Measurements from ENCODE around the gene MKX. TPM values are rescaled to one million over a fixed set of nuclear protein-coding genes. Genes with fewer than 3 reads are reported as not detected.
"Not testable (repeated sequence)": the region's sequence is repeated elsewhere in the genome, so short reads cannot be mapped to it uniquely, and the experiment has no call there.

The MKX gene
- total RNA-seq, 5 donors from 2014 or later (not counting 1 experiment from before 2014, with no cell fraction given), result 0.16 TPM; not detected in 4

DNA sequence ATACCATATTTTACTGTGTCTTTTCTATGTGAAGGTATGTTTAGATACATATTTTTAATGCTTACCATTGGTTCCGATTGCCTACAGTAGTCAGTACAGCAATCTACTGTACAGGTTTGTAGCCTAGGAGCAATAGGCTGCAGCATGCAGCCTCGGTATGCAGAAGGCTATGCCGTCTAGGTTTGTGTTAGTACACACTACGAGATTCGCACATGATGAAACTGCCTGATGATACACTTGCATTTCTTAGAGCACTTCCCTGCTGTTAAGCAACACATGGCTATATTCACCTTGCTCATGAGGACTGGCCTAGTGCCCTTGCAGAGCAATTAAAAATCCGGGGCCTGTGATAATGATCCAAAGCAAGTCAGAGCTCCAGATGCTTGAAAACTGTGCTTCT, 62.4 kb downstream of the MKX start:
- H3K4me3 ChIP-seq (ENCODE audit: control insufficient read depth in 1 of 2, extremely low read depth in 1 of 2, low read length in 1 of 2), result no peak overlapping the region
- H3K4me3 Mint-ChIP-seq, result no peak overlapping the region

DNA sequence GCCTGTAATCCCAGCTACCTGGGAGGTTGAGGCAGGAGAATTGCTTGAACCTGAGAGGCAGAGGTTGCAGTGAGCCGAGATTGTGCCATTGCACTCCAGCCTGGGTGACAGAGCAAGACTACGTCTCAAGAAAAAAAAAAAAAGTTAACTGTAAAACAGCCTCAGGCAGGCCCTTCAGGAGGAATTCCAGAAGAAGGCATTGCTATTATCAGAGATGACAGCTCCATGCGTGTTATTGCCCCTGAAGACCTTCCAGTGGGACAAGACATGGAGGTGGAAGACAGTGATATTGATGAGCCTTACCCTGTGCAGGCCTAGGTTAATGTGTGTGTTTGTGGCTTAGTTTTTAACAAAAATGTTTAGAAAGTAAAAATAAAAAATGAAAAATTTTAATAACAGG, 63.8 kb downstream of the MKX start:
- H3K9me3 ChIP-seq; H3K4me1 Mint-ChIP-seq; H3K4me3 Mint-ChIP-seq; CTCF ChIA-PET; H3K36me3 ChIP-seq (ENCODE audit: control insufficient read depth in 2 of 2, extremely low read depth in 1 of 2, insufficient read depth in 1 of 2, low read length in 1 of 2); H3K27me3 ChIP-seq (replicated peaks in 1 of 2; ENCODE audit: control insufficient read depth in 2 of 2, extremely low read depth in 1 of 2, insufficient read depth in 2 of 2, low read length in 1 of 2); H3K4me3 ChIP-seq (ENCODE audit: control insufficient read depth in 1 of 2, extremely low read depth in 1 of 2, low read length in 1 of 2); ATAC-seq (replicated peaks in 1 of 4); H3K27ac ChIP-seq (ENCODE audit: low read length); H3K27ac Mint-ChIP-seq; H3K4me1 ChIP-seq (ENCODE audit: control insufficient read depth in 1 of 2, extremely low read depth in 1 of 2, insufficient read depth in 2 of 2, low read length in 2 of 2); DNase-seq; H3K9me3 Mint-ChIP-seq; H3K36me3 Mint-ChIP-seq: not testable (repeated sequence)
- H3K27me3 Mint-ChIP-seq, result peaks cover 7 to 20% of the 10 kb centered on the region in 2 donors
- 100% methylated on average over 1 of the region's 3 CpGs for WGBS (ENCODE audit: insufficient coverage)
- POLR2A ChIA-PET, result interaction anchor here in 1 of 2 donors (0.7 kb wide), 1 partner anchor 23 kb away, joined by 3 read pairs; no protein-coding TSS in a partner anchor

More for the DNA sequence above, 62.4 kb downstream of the MKX start:
- Histone ChIP-seq H3K36me3 (ENCODE audit: control insufficient read depth in 2 of 2, extremely low read depth in 1 of 2, insufficient read depth in 1 of 2, low read length in 1 of 2) (no peaks in the 10 kb centered on the region), H3K4me1 (ENCODE audit: control insufficient read depth in 1 of 2, extremely low read depth in 1 of 2, insufficient read depth in 2 of 2, low read length in 2 of 2) (no peaks in the 10 kb centered on the region), H3K27me3 (replicated peaks in 1 of 2; ENCODE audit: control insufficient read depth in 2 of 2, extremely low read depth in 1 of 2, insufficient read depth in 2 of 2, low read length in 1 of 2) (peaks cover 0 to 3% of the 10 kb centered on the region in 2 experiments), H3K9me3 (no peaks in the 10 kb centered on the region), H3K27ac (ENCODE audit: low read length) (no peak overlapping the region)
- WGBS (ENCODE audit: insufficient coverage), result 89% methylated on average over 6 of the region's 6 CpGs
- Mint-ChIP-seq H3K9me3 (no peaks in the 10 kb centered on the region), H3K36me3 (no peaks in the 10 kb centered on the region), H3K27me3 (peaks cover 14 to 29% of the 10 kb centered on the region in 2 donors), H3K4me1 (no peaks in the 10 kb centered on the region), H3K27ac (no peak overlapping the region)
- CTCF ChIA-PET, result no interaction called here
- ATAC-seq (replicated peaks in 1 of 4) (no peak), DNase-seq (no peak)
- POLR2A ChIA-PET, result no interaction called here

GRCh38 chr10:27680691-27681605, 64.7 kb downstream of the MKX start:
- ATAC-seq (replicated peaks in 1 of 4) (no peak), DNase-seq (no peak)
- H3K36me3 Mint-ChIP-seq, result no peaks in the 10 kb centered on the region
- CTCF ChIA-PET, result interaction anchor here in 1 of 2 donors (0.6 kb wide), 1 partner anchor 18 kb away, joined by 4 read pairs; no protein-coding TSS in a partner anchor
- H3K27me3 Mint-ChIP-seq, result peaks cover 5 to 17% of the 10 kb centered on the region in 2 donors
- H3K9me3 Mint-ChIP-seq, result no peaks in the 10 kb centered on the region
- H3K4me1 ChIP-seq (ENCODE audit: control insufficient read depth in 1 of 2, extremely low read depth in 1 of 2, insufficient read depth in 2 of 2, low read length in 2 of 2), result no peaks in the 10 kb centered on the region
- no peak overlapping the region for H3K4me3 Mint-ChIP-seq
- 93% methylated on average over 2 of the region's 14 CpGs for WGBS (ENCODE audit: insufficient coverage)
- POLR2A ChIA-PET, result interaction anchor here in 1 of 2 donors (0.7 kb wide), 1 partner anchor 24 kb away, joined by 3 read pairs; no protein-coding TSS in a partner anchor
- no peak overlapping the region for H3K4me3 ChIP-seq (ENCODE audit: control insufficient read depth in 1 of 2, extremely low read depth in 1 of 2, low read length in 1 of 2)
- H3K27ac ChIP-seq (ENCODE audit: low read length), result no peak overlapping the region
- no peaks in the 10 kb centered on the region for H3K9me3 ChIP-seq
- no peaks in the 10 kb centered on the region for H3K4me1 Mint-ChIP-seq
- H3K36me3 ChIP-seq (ENCODE audit: control insufficient read depth in 2 of 2, extremely low read depth in 1 of 2, insufficient read depth in 1 of 2, low read length in 1 of 2), result no peaks in the 10 kb centered on the region
- no peak overlapping the region for H3K27ac Mint-ChIP-seq
- no peaks in the 10 kb centered on the region for H3K27me3 ChIP-seq (replicated peaks in 1 of 2; ENCODE audit: control insufficient read depth in 2 of 2, extremely low read depth in 1 of 2, insufficient read depth in 2 of 2, low read length in 1 of 2)

DNA sequence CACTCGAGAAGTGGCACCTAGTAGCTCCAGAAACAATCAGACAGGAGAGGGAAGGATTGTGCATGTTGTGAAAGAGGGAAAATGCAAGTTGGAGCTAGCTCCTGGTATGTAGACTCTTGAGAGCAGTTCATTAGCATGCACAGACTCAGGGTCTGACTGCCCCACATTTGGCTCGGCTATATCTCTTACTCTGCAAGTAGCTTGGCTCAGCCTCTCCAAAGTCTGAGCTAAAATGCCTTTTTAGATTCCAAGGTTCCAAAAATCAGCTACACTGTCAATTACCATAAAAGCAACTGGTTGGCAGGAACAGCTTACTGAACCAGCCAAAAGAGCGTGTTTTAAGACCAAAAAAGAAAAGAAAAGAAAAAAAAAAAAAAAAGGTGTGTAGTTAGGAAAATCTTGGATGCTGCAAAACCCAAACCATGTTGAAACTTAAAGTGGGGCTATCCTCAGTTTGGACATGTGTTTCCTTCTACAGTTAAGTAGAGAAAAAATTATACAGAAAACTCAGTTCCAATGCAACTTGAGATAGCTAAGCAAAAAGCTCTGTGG, 65.5 kb downstream of the MKX start:
- Mint-ChIP-seq H3K27ac (no peak overlapping the region), H3K36me3 (no peaks in the 10 kb centered on the region), H3K9me3 (no peaks in the 10 kb centered on the region), H3K27me3 (peaks cover 4 to 15% of the 10 kb centered on the region in 2 donors), H3K4me3 (no peak overlapping the region), H3K4me1 (no peaks in the 10 kb centered on the region)
- H3K4me1 ChIP-seq (ENCODE audit: control insufficient read depth in 1 of 2, extremely low read depth in 1 of 2, insufficient read depth in 2 of 2, low read length in 2 of 2), result no peaks in the 10 kb centered on the region
- no peaks in the 10 kb centered on the region for H3K9me3 ChIP-seq
- ChIA-PET CTCF (interaction anchor here in 1 of 2 donors (0.7 kb wide), 1 partner anchor 893 kb away, joined by 4 read pairs; no protein-coding TSS in a partner anchor), POLR2A (no interaction called here)
- no peaks in the 10 kb centered on the region for H3K27me3 ChIP-seq (replicated peaks in 1 of 2; ENCODE audit: control insufficient read depth in 2 of 2, extremely low read depth in 1 of 2, insufficient read depth in 2 of 2, low read length in 1 of 2)
- 90% methylated on average over 2 of the region's 3 CpGs for WGBS (ENCODE audit: insufficient coverage)
- H3K27ac ChIP-seq (ENCODE audit: low read length), result no peak overlapping the region
- H3K36me3 ChIP-seq (ENCODE audit: control insufficient read depth in 2 of 2, extremely low read depth in 1 of 2, insufficient read depth in 1 of 2, low read length in 1 of 2), result no peaks in the 10 kb centered on the region
- H3K4me3 ChIP-seq (ENCODE audit: control insufficient read depth in 1 of 2, extremely low read depth in 1 of 2, low read length in 1 of 2), result no peak overlapping the region
- DNase-seq (no peak), ATAC-seq (replicated peaks in 1 of 4) (no peak)

- no peaks in the 10 kb centered on the region for H3K27me3 ChIP-seq (replicated peaks in 1 of 2; ENCODE audit: control insufficient read depth in 2 of 2, extremely low read depth in 1 of 2, insufficient read depth in 2 of 2, low read length in 1 of 2)
- H3K36me3 Mint-ChIP-seq, result no peaks in the 10 kb centered on the region
- WGBS (ENCODE audit: insufficient coverage), result 57% methylated on average over 2 of the region's 5 CpGs
- ATAC-seq (replicated peaks in 1 of 4) (no peak), DNase-seq (no peak)
- CTCF ChIA-PET, result interaction anchor here (0.6 to 1.1 kb wide), 5 partner anchors 264 to 1848 kb away, joined by 3 to 4 read pairs (median 3); no protein-coding TSS in a partner anchor
- H3K27ac Mint-ChIP-seq, result no peak overlapping the region
- H3K9me3 ChIP-seq, result no peaks in the 10 kb centered on the region
- H3K4me1 Mint-ChIP-seq, result no peaks in the 10 kb centered on the region
- no peaks in the 10 kb centered on the region for H3K4me1 ChIP-seq (ENCODE audit: control insufficient read depth in 1 of 2, extremely low read depth in 1 of 2, insufficient read depth in 2 of 2, low read length in 2 of 2)
- H3K36me3 ChIP-seq (ENCODE audit: control insufficient read depth in 2 of 2, extremely low read depth in 1 of 2, insufficient read depth in 1 of 2, low read length in 1 of 2), result no peaks in the 10 kb centered on the region
- H3K9me3 Mint-ChIP-seq, result no peaks in the 10 kb centered on the region
- POLR2A ChIA-PET, result interaction anchor here in 1 of 2 donors (0.8 kb wide), 1 partner anchor 9 kb away, joined by 3 read pairs; no protein-coding TSS in a partner anchor
- H3K4me3 Mint-ChIP-seq, result no peak overlapping the region
- no peak overlapping the region for H3K27ac ChIP-seq (ENCODE audit: low read length)
- no peak overlapping the region for H3K4me3 ChIP-seq (ENCODE audit: control insufficient read depth in 1 of 2, extremely low read depth in 1 of 2, low read length in 1 of 2)
- H3K27me3 Mint-ChIP-seq, result peaks cover 4 to 15% of the 10 kb centered on the region in 2 donors
Measured at GRCh38 chr10:27679369-27679912, 66.2 kb downstream of the MKX start.

- whole genome bisulfite sequencing (ENCODE audit: insufficient coverage), result 80% methylated on average over 1 of the region's 6 CpGs
- H3K4me1 Mint-ChIP-seq, result no peaks in the 10 kb centered on the region
- no peak overlapping the region for H3K4me3 Mint-ChIP-seq
- H3K4me3 ChIP-seq (ENCODE audit: control insufficient read depth in 1 of 2, extremely low read depth in 1 of 2, low read length in 1 of 2), result no peak overlapping the region
- no peak overlapping the region for H3K27ac Mint-ChIP-seq
- no peaks in the 10 kb centered on the region for H3K9me3 Mint-ChIP-seq
- ATAC-seq (replicated peaks in 1 of 4) (no peak), DNase-seq (no peak)
- H3K36me3 ChIP-seq (ENCODE audit: control insufficient read depth in 2 of 2, extremely low read depth in 1 of 2, insufficient read depth in 1 of 2, low read length in 1 of 2), result no peaks in the 10 kb centered on the region
- H3K9me3 ChIP-seq, result no peaks in the 10 kb centered on the region
- CTCF ChIA-PET, result interaction anchor here in 1 of 2 donors (0.6 to 1.1 kb wide), 2 partner anchors 471 to 1203 kb away, joined by 4 to 7 read pairs; no protein-coding TSS in a partner anchor
- peaks cover 4 to 15% of the 10 kb centered on the region in 2 donors for H3K27me3 Mint-ChIP-seq
- no peaks in the 10 kb centered on the region for H3K36me3 Mint-ChIP-seq
- POLR2A ChIA-PET, result no interaction called here
- H3K27ac ChIP-seq (ENCODE audit: low read length), result no peak overlapping the region
- no peaks in the 10 kb centered on the region for H3K4me1 ChIP-seq (ENCODE audit: control insufficient read depth in 1 of 2, extremely low read depth in 1 of 2, insufficient read depth in 2 of 2, low read length in 2 of 2)
- H3K27me3 ChIP-seq (replicated peaks in 1 of 2; ENCODE audit: control insufficient read depth in 2 of 2, extremely low read depth in 1 of 2, insufficient read depth in 2 of 2, low read length in 1 of 2), result no peaks in the 10 kb centered on the region
Measured at GRCh38 chr10:27678166-27678565, 67.5 kb downstream of the MKX start.

Measured in T-cell (primary cell).